Small intestine (tissue), 7 donors: ENCODE data around the gene CHIT1. TPM values are rescaled to one million over a fixed set of nuclear protein-coding genes. Genes with fewer than 3 reads are reported as not detected.
"Not testable (repeated sequence)": the region's sequence is repeated elsewhere in the genome, so short reads cannot be mapped to it uniquely, and the experiment has no call there.

Source experiments
- DNase-seq, 2 donors: peaks; one replicate each; pipeline versions ENCODE4 v3.0.0 to v3.0.0-alpha.2; 2013
- FAIRE-seq: peaks from 2 replicates; lab custom pipeline; 2012; peaks lifted over from hg19 to GRCh38; lab: Jason Lieb, UNC
- H3K27ac ChIP-seq, 3 donors: one replicate each; pipeline ENCODE4 v1.5.1; 2013; ENCODE audit warnings: low read length in 2 of 3, mild to moderate bottlenecking in 2 of 3, control low read depth in 1 of 3, inconsistent platforms in 1 of 3, low read depth in 1 of 3, moderate library complexity in 1 of 3
- H3K27me3 ChIP-seq, 3 donors: one replicate each; pipeline ENCODE4 v1.6.1; 2013; ENCODE audit warnings: low read length in 3 of 3, inconsistent platforms in 1 of 3; ENCODE audit not compliant: control insufficient read depth in 3 of 3, insufficient read depth in 3 of 3
- H3K36me3 ChIP-seq, 3 donors: one replicate each; pipeline ENCODE4 v1.6.1; 2013; ENCODE audit warnings: low read length in 3 of 3, inconsistent platforms in 1 of 3, low read depth in 1 of 3, mild to moderate bottlenecking in 1 of 3, moderate library complexity in 1 of 3; ENCODE audit not compliant: control insufficient read depth in 3 of 3, insufficient read depth in 2 of 3
- H3K4me1 ChIP-seq, 3 donors: one replicate each; pipeline ENCODE4 v1.6.1; 2013; ENCODE audit warnings: low read length in 2 of 3, inconsistent platforms in 1 of 3, low read depth in 1 of 3, mild to moderate bottlenecking in 1 of 3, moderate library complexity in 1 of 3; ENCODE audit not compliant: control insufficient read depth in 3 of 3, insufficient read depth in 2 of 3
- H3K4me3 ChIP-seq, 3 donors: one replicate each; pipeline ENCODE4 v1.5.1; 2013; ENCODE audit warnings: low read length in 3 of 3, control low read depth in 1 of 3, inconsistent platforms in 1 of 3, low read depth in 1 of 3, mild to moderate bottlenecking in 1 of 3, moderate library complexity in 1 of 3
- H3K9me3 ChIP-seq, 2 donors: one replicate each; pipeline ENCODE4 v1.6.1; 2013; ENCODE audit warnings: low read depth in 1 of 2, low read length in 1 of 2; ENCODE audit not compliant: control insufficient read depth in 2 of 2, insufficient read depth in 1 of 2
- whole genome bisulfite sequencing, 3 donors: extraction: QIAGEN DNeasy Blood & Tissue Kit; methylation state at CpG; one replicate each; pipeline ENCODE4 v1.1.7; 2013; 5-methylcytosine and 5-hydroxymethylcytosine counted together
- polyA plus RNA-seq, 4 donors: library from polyadenylated mRNA; stranded (reverse) in 3 of 4; unstranded in 1 of 4; fragments of 200-250 nt in 3 of 4; fragments of 120-200 nt in 1 of 4; gene quantifications; one replicate each; pipeline versions ENCODE4 v1.2.1 to v1.2.3, GENCODE V29; 2013
- donor health status: healthy with polysubstance abuse.
- donor health status: control.
- donor health status: control.
- donor health status: Bipolar disorder and iron deficiency.
- donor health status: healthy.

Gene CHIT1
- polyA plus RNA-seq, 4 donors, result 0.07 to 0.43 TPM; not detected in 2

DNA sequence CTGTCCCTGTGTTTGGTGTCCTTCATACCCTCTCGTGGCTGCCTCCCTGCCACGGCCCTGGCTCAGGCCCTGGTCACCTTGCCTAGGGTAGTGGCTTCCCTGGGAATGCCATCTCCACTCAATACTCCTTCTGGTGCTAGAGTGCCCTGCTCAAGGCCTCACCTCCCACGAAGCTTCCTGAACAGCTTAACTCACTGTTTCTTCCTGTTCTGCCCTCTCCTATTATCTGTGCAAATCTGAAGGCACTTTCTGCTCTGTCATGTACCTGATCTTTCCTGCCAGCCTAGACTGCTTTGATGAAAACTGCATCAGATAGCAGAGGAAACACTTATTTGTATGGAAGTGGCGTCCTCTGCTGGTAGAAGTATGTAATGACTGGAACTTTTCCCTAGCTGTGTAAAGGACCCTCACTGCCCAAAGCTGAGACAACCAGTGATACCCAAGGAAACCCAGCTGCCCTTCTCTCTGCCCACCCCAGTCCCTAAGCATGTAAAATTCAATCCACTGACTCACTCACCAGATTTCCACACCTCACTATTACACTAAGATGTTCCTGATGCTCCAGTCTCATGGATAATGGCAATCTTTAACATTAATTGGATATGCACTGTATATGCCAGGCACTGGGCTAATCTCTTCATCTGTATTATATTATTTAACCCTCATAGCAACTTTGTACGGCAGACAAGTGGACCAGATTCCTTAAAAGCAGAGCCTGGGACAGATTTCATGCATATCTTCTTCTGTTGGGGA, 39.6 kb upstream of the CHIT1 start:
- DNase-seq, result peak; percentile 73 to 81
- FAIRE-seq, result no peak
- Histone ChIP-seq H3K4me1 (peaks cover 0 to 31% (median 4%) of the 10 kb centered on the region in 3 donors), H3K4me3 (no peak overlapping the region), H3K36me3 (no peaks in the 10 kb centered on the region), H3K27ac (no peak overlapping the region), H3K9me3 (no peaks in the 10 kb centered on the region), H3K27me3 (peaks cover 0 to 2% (median 0%) of the 10 kb centered on the region in 3 donors)
- 19 to 31% (median 27%) methylated on average over 5 of the region's 5 CpGs for WGBS, 3 donors

DNA sequence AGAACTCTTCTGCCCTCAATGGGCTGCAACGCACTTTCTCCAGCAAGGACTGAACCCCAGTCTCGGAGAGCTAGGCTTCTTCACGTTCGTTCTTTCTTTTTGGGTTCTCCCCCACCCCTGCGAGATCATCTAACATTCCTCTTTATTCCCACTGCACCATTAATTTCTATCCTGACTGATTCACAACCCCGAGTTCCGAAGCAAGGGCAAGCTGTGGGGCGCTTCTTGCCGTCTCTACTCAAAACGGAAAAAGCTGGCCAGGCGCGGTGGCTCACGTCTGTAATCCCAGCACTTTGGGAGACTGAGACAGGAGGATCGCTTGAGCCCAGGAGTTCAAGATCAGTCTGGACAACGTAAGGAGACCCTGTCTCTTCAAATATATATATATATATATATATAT, 38.4 kb upstream of the CHIT1 start:
- peak overlapping the region in 1 of 3 donors; percentile 86 for H3K27ac ChIP-seq
- peaks cover 0 to 2% (median 0%) of the 10 kb centered on the region in 3 donors for H3K27me3 ChIP-seq
- H3K36me3 ChIP-seq, result no peaks in the 10 kb centered on the region
- DNase-seq, result no peak
- H3K4me3 ChIP-seq, result peak overlapping the region in 2 of 3 donors; percentile 42 to 77
- no peak for FAIRE-seq
- WGBS, 3 donors, result 58 to 67% (median 65%) methylated on average over 15 of the region's 15 CpGs
- peaks cover 0 to 22% (median 0%) of the 10 kb centered on the region in 3 donors for H3K4me1 ChIP-seq
- H3K9me3 ChIP-seq, result no peaks in the 10 kb centered on the region

DNA sequence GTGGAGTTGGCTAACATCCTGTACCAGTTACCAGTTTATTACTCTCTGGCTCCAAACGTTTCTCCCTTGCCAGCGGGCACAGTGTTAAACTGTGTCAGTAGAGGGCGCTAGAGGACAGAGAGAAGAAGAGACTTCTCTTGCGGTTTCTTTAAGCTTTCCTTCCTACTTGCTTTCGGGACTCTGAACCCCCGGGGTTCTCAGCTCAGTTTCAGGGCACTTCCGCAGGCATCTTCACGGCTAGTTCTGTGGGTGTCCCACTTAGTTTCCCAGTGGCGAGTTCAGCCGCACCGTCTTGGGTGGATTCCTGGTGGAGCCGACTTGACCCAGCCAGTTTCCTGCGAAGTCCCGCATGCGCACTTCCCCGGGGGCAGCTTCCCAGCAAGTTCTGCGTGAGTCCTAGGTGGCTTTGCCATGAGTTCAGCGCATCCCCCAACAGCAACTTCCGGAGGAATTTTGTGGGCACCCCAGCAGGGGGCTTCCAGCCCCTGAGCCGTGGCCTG, 37.9 kb upstream of the CHIT1 start:
- Histone ChIP-seq H3K27ac (peak overlapping the region in 2 of 3 donors; percentile 68 to 86), H3K4me1 (peaks cover 0 to 17% (median 0%) of the 10 kb centered on the region in 3 donors), H3K36me3 (no peaks in the 10 kb centered on the region), H3K9me3 (no peaks in the 10 kb centered on the region), H3K27me3 (peaks cover 0 to 2% (median 0%) of the 10 kb centered on the region in 3 donors), H3K4me3 (peak overlapping the region; percentile 42 to 77 (median 52))
- DNase-seq (peak; percentile 95 to 96), FAIRE-seq (no peak)
- 1% methylated on average over 20 of the region's 20 CpGs for WGBS, 3 donors

DNA sequence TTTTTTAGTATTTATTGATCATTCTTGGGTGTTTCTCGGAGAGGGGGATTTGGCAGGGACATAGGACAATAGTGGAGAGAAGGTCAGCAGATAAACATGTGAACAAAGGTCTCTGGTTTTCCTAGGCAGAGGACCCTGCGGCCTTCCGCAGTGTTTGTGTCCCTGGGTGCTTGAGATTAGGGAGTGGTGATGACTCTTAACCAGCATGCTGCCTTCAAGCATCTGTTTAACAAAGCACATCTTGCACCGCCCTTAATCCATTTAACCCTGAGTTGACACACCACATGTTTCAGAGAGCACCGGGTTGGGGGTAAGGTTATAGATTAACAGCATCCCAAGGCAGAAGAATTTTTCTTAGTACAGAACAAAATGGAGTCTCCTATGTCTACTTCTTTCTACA, 36.7 kb upstream of the CHIT1 start:
- FAIRE-seq, DNase-seq: not testable (repeated sequence)
- WGBS, 3 donors, result 39 to 43% (median 41%) methylated on average over 3 to 5 of the region's 5 CpGs

DNA sequence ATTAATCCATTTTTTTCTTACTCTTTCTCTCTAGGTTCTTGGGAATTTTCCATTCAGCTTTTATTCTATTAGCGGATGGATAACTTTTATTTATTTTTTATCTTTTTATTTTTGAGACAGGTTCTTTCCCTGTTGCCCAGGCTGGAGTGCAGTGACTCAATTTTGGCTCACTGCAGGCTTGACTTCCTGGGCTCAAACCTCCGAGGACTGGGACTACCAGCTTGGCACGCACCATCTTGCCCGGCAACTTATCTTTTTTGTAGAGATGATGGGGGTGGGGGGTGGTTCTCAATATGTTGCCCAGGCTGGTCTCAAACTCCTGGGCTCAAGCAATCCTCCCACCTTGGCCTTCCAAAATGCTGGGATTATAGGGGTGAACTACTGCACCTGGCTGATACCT, 36.1 kb upstream of the CHIT1 start:
- no peak for DNase-seq

More for the DNA sequence above, 36.7 kb upstream of the CHIT1 start:
- H3K4me3 ChIP-seq, H3K36me3 ChIP-seq, H3K9me3 ChIP-seq, H3K27ac ChIP-seq, H3K27me3 ChIP-seq, H3K4me1 ChIP-seq: not testable (repeated sequence)

DNA sequence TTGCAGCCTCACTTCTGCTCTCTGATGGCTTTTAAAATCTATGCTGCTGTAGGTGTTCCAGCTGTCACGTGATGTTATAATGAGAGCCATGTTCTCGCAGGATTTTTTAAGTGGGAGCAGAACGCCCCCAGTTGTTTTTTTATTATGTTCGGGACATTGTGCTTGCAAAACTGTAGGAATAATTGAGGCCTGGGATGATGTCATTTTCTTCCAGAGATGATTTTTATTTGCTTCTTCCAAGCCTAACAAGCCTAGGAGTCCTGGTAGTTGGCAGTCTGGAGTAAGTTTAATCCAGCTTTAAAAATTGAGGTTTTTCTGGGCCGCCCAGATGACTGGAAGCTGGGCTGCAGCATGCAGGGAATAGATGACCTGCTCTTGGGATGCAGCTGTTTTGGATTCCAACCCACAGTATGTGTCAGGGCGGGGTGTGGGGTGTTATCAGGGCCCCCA, 34.6 kb upstream of the CHIT1 start:
- Histone ChIP-seq H3K27me3 (peaks cover 0 to 2% (median 0%) of the 10 kb centered on the region in 3 donors), H3K36me3 (no peaks in the 10 kb centered on the region), H3K4me1 (peaks cover 0 to 5% (median 0%) of the 10 kb centered on the region in 3 donors), H3K9me3 (no peaks in the 10 kb centered on the region), H3K27ac (no peak overlapping the region), H3K4me3 (no peak overlapping the region)
- 73 to 82% (median 78%) methylated on average over 6 of the region's 6 CpGs for WGBS, 3 donors
- DNase-seq (no peak), FAIRE-seq (no peak)

More for the DNA sequence above, 36.1 kb upstream of the CHIT1 start:
- Histone ChIP-seq H3K4me3 (no peak overlapping the region), H3K27me3 (peaks cover 0 to 2% (median 0%) of the 10 kb centered on the region in 3 donors), H3K27ac (no peak overlapping the region), H3K9me3 (no peaks in the 10 kb centered on the region), H3K36me3 (no peaks in the 10 kb centered on the region), H3K4me1 (peaks cover 0 to 5% (median 0%) of the 10 kb centered on the region in 3 donors)
- 48 to 80% (median 64%) methylated on average over 4 of the region's 4 CpGs for WGBS, 3 donors
- no peak for FAIRE-seq

DNA sequence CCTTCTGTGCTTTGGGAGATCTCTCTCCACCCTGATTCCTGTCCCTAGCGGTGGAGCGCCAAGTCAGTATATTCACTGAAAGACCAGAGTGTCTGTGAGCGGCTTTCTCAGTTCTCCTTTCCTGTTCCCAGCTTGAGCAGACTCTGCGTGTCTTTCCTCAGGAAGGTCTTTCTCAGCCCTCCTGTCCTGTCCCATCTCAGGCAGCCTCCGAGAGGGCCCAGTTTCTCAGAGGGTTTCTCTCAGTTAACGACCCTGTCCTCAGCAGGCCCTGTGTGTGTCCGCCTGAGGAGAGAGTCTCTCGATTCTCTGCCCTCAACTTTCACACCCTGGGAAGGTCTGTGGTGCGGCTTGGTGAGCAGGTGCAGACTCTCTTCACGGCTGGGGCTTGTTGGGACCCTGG, 34.0 kb upstream of the CHIT1 start:
- Histone ChIP-seq H3K27ac (no peak overlapping the region), H3K27me3 (peaks cover 0 to 2% (median 0%) of the 10 kb centered on the region in 3 donors), H3K4me3 (no peak overlapping the region), H3K9me3 (no peaks in the 10 kb centered on the region), H3K36me3 (no peaks in the 10 kb centered on the region), H3K4me1 (peaks cover 0 to 5% (median 0%) of the 10 kb centered on the region in 3 donors)
- WGBS, 3 donors, result 64 to 70% (median 67%) methylated on average over 10 of the region's 10 CpGs
- DNase-seq (no peak), FAIRE-seq (no peak)

DNA sequence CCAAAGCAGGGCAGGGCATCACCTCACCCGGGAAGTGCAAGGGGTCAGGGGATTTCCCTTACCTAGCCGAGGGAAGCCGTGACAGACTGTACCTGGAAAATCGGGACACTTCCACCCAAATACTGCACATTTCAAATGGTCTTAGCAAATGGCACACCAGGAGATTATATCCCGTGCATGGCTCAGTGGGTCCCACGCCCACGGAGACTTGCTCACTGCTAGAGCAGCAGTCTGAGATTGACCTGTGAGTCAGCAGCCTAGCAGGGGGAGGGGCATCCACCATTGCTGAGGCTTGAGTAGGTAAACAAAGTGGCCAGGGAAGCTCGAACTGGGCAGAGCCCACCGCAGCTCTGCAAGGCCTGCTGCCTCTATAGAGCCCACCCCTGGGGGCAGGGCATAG, 27.2 kb upstream of the CHIT1 start:
- H3K4me1 ChIP-seq, H3K27ac ChIP-seq, DNase-seq, H3K27me3 ChIP-seq, FAIRE-seq, H3K9me3 ChIP-seq, H3K4me3 ChIP-seq, H3K36me3 ChIP-seq: not testable (repeated sequence)
- WGBS, 3 donors, result 77 to 88% (median 88%) methylated on average over 9 of the region's 9 CpGs
